H54 (cell line): ENCODE data around the gene TBC1D5.
A peak's percentile ranks its signal among the peaks of the same experiment; 100 is the strongest.

Experiments used
- DNase-seq: peaks from one replicate; pipeline ENCODE4 v3.0.0; 2011; ENCODE audit warnings: low spot score, mixed read lengths; ENCODE audit not compliant: insufficient read length
- FAIRE-seq: peaks from 3 replicates; lab custom pipeline; 2011; peaks lifted over from hg19 to GRCh38; lab: Jason Lieb, UNC
- POLR2A ChIP-seq: IDR thresholded peaks from 2 replicates; pipeline ENCODE4 v1.6.1; 2011; ENCODE audit warnings: low read depth, mild to moderate bottlenecking, low read length

The TBC1D5 gene

GRCh38 chr3:17313746-17314145 lies 428.7 kb downstream of the TBC1D5 start:
- TF ChIP-seq POLR2A: no peak
- FAIRE-seq (no peak), DNase-seq (no peak)

GRCh38 chr3:17310983-17311382 lies 431.4 kb downstream of the TBC1D5 start:
- FAIRE-seq: no peak
- no peak for DNase-seq
- no peak for TF ChIP-seq POLR2A

GRCh38 chr3:17307887-17308286 lies 434.5 kb downstream of the TBC1D5 start:
- no peak for TF ChIP-seq POLR2A
- no peak for DNase-seq
- no peak for FAIRE-seq

GRCh38 chr3:17307482-17307881 lies 434.9 kb downstream of the TBC1D5 start:
- peak; percentile 65 for FAIRE-seq

GRCh38 chr3:17304969-17305368 lies 437.5 kb downstream of the TBC1D5 start:
- no peak for DNase-seq

More at GRCh38 chr3:17307482-17307881, 434.9 kb downstream of the TBC1D5 start:
- TF ChIP-seq POLR2A: no peak
- no peak for DNase-seq

GRCh38 chr3:17302774-17303173 lies 439.7 kb downstream of the TBC1D5 start:
- FAIRE-seq: no peak
- no peak for DNase-seq
- no peak for TF ChIP-seq POLR2A

More at GRCh38 chr3:17304969-17305368, 437.5 kb downstream of the TBC1D5 start:
- FAIRE-seq: no peak
- TF ChIP-seq POLR2A: no peak

- TF ChIP-seq POLR2A: no peak
- DNase-seq (no peak), FAIRE-seq (no peak)
Measured at GRCh38 chr3:17302170-17302569, 440.3 kb downstream of the TBC1D5 start.

- FAIRE-seq (no peak), DNase-seq (no peak)
- no peak for TF ChIP-seq POLR2A
Measured at GRCh38 chr3:17301271-17301670, 441.2 kb downstream of the TBC1D5 start.

- FAIRE-seq (no peak), DNase-seq (no peak)
- TF ChIP-seq POLR2A: no peak
Measured at GRCh38 chr3:17300441-17300840, 442.0 kb downstream of the TBC1D5 start.

- FAIRE-seq (no peak), DNase-seq (no peak)
- TF ChIP-seq POLR2A: no peak
Measured at GRCh38 chr3:17298038-17298437, 444.4 kb downstream of the TBC1D5 start.

GRCh38 chr3:17292556-17292955 lies 449.9 kb downstream of the TBC1D5 start:
- no peak for DNase-seq
- FAIRE-seq: no peak
- no peak for TF ChIP-seq POLR2A

GRCh38 chr3:17290894-17291293 lies 451.5 kb downstream of the TBC1D5 start:
- TF ChIP-seq POLR2A: no peak
- no peak for DNase-seq
- FAIRE-seq: no peak

- no peak for DNase-seq
- no peak for TF ChIP-seq POLR2A
- FAIRE-seq: no peak
Measured at GRCh38 chr3:17288839-17289399, 453.5 kb downstream of the TBC1D5 start.

GRCh38 chr3:17287006-17287689 lies 455.3 kb downstream of the TBC1D5 start:
- TF ChIP-seq POLR2A: no peak
- no peak for DNase-seq
- FAIRE-seq: no peak

- DNase-seq (no peak), FAIRE-seq (no peak)
- TF ChIP-seq POLR2A: no peak
Measured at GRCh38 chr3:17278006-17278405, 464.4 kb downstream of the TBC1D5 start.
